Stimulated activated CD4-positive, alpha-beta T cell treated with anti-CD3 and anti-CD28 coated beads, Interleukin-2, amount 100 ng/mL, for 24 hours (primary cell): Measurements from ENCODE around the gene SGCB.
"Not testable (repeated sequence)": the region's sequence is repeated elsewhere in the genome, so short reads cannot be mapped to it uniquely, and the experiment has no call there.

Experiments
- DNase-seq, 2 donors: peaks; one replicate each; pipeline ENCODE4 v3.0.0-alpha.2; 2020

The SGCB gene, protein sequence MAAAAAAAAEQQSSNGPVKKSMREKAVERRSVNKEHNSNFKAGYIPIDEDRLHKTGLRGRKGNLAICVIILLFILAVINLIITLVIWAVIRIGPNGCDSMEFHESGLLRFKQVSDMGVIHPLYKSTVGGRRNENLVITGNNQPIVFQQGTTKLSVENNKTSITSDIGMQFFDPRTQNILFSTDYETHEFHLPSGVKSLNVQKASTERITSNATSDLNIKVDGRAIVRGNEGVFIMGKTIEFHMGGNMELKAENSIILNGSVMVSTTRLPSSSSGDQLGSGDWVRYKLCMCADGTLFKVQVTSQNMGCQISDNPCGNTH

DNA sequence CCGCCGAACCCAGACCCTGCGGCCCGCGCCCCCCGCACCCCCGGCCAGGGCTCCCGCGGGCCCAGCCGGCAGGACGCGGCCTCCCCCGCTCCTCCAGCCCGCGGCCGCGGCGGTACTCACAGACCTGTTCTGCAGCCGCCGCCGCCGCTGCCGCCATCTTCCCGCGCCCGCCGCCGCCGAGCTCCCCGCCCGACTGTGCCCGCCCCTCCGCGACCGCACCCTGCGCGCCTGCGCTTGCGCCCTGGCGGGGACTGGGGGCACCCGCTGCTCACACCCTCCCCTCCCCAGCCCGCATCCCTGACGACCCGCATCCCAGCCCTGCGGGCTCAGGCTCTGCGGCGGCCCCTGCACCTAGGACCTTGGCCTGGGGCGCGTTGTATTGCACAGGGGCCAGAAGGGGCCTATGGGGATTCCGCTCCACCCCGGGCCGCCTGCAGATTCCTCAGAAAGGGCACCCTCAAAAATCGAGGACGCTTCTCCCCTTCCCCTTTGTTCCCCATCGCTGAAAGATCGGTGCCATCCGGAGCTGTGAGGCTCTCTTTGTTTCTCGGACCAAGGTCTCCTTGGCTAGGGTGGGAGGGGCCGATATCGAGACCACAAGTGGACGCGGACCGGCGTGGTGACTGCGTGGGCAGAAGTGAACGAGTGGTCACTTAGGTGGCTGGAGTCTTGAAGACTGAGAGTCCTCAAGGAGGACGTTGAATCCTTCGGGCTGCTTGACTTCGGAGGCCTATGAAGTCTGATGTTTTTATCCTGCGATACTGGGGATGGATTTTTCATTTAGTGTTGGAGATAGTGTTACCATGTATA is at the start of gene SGCB:
SGCB (minus strand) TSS at position 197 of the 810 bp plus-strand sequence; CDS start at position 157, 40 bp downstream.
- peak; percentile 74 to 81 for DNase-seq

DNA sequence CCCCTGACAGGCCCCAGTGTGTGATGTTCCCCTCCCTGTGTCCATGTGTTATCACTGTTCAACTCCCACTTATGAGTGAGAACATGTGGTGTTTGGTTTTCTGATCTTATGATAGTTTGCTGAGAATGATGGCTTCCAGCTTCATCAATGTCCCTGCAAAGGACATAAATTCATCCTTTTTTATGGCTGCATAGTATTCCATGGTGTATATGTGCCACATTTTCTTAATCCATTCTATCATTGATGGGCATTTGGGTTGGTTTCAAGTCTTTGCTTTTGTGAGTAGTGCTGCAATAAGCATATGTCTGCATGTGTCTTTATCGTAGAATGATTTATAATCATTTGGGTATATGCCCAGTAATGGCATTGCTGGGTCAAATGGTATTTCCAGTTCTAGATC is 48.3 kb upstream of the SGCB start:
- not testable (repeated sequence) for DNase-seq

DNA sequence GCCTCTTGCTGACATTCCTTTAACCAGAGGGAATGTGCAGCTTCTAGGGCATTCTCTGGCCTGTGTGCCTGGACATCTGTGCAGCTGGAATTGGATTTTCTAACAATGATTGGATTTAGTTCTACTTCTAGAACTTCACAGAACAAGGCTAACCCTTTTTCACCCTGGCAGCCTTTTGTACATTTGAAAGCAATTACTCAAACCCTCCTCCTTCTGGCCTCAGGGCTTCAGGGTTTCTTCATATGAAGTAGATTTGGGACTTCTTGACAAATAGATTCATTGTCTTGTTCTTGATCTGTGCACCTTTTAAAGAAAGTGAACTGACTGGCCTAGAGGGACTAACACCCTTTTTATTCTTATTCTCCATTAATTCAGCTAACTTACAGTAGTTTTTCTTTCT is 43.1 kb upstream of the SGCB start:
- no peak for DNase-seq

DNA sequence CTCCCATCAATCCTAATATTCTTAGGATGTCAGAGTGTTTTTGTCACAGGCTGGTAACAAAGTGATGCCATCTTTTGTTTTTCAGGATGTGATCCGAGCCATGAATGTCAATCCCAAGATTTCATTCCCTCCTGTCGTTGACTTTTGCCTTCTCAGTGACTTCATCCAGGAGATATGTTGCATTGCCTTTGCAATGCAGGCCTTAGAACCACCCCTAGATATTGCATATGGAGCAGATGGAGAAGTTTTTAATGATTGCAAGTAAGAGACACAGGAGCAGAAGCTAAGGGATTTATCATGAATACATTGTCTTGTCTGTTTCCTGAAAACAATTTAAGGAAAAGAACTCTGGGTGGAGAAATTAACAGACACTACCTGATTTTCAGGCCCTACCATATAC is 41.6 kb upstream of the SGCB start:
- DNase-seq: no peak

DNA sequence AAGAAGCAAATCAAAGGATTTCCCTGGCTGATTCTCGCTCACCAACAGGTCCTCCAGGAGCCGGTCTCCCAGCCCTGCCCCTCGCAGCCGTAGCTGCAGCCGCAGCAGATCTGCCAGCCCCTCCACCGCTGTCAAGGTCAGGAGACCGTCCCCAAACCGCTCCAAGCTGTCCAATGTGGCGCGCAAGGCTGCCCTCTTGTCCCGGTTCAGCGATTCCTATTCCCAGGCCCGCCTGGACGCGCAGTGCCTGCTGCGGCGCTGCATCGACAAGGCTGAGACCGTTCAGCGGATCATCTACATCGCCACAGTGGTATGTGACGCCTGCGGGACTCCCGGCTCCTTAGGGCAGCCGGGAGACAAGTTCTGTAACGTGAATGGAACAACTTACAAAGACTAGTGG is 38.6 kb upstream of the SGCB start:
- DNase-seq: no peak

DNA sequence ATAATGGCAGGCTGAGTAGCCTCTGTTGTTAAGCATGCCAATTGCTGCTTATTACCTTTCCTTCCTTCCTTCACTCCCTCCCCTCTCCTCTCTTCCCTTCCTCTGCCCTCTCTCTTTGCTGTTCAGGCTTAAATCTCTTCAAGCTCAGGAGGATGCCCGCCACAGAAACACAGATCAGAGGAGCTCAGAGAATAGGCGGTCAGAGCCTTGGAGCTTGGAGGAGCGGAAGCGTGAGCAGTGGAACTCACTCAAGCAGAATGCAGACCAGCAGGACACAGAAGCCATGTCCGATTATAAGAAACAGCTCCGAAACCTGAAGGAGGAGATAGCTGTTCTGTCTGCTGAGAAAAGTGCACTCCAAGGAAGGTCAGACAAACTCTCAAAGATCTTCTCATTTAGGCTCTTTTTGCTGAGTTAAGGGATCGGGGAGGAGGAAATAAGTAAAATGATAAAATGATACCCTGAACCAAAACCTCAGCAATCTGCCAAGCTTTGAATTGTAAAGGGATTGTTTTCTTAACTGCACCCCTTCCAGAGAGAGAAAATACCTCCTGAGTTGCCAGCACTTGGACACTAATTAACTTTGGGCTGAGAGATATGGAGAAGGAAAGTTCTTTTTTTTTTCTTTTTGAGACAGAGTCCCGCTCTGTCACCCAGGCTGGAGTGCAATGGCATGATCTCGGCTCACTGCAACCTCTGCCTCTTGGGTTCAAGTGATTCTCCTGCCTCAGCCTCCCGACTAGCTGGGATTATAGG is 33.9 kb upstream of the SGCB start:
- no peak for DNase-seq

DNA sequence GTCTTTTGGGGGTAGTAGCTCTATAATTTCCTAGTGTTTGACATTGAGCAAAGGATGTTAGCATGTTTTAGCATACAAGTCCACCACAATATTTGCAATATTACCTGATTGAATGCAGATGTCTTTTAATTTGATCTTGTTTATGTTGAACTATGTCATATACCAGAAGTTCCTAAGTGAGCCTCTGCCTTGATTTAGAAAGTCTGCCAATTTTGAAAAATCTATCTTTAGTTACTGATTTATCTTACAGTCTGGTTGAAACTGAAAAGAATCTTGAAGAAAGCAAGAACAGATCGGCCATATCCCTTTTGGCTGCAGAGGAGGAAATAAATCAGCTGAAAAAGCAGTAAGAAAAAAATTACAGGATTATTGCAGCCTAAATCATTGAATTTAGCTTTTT is 31.5 kb upstream of the SGCB start:
- no peak for DNase-seq

DNA sequence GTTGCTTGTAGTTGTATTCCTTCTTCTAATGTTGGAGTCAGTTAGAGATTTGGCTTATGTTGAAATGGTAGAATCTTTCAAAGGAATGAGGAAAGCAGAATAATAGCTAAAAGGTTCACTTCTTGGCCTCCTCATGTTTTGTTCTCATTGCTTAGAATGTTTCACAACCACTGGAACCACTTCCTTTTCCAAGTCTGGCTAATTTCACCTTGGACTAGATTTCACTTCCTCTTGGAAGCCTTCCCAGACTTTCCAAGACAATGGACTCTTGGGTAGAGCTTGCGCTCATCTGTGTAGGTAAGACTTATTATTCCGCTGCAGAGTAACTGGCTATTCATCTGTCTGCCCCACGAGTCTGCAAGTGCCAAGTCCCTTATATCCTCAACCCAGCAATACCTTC is 21.3 kb upstream of the SGCB start:
- DNase-seq: no peak

DNA sequence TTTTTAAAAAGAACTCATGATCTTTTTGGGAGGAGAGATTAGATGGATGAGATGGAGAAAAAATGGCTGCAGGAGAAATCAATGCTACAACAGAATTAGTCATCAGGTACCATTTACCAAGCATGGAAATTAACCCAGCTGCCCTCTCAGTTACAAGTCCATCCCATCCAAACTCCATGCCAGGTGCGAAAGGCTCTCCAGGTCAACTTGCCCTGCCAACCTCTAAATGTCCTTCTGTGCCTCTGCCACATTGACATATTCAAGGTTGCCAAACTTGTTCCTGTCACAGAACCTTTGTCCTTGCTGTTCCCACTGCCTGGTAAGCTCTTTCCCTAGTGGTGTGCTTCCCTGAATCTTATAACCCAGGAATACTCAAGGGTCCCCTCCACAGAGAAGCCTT is 20.2 kb upstream of the SGCB start:
- no peak for DNase-seq

DNA sequence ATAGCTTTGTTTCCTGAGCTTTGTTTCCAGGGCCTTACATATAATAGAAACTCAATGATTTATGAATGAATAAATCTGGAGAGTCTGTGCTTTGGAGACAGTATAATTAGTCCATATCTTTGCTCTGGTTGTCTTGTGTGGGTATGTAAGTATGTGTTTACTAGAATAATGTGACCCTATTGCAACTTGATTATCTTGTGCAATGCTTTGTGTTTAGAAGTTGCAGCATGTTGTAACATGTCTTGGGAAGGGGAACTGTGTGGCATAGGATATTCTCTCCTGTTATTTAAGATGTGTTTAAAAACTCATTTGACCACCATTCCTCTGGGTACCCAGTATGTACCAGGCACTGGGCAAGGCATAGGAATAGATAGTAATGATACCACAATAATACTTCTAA is 19.1 kb upstream of the SGCB start:
- no peak for DNase-seq

DNA sequence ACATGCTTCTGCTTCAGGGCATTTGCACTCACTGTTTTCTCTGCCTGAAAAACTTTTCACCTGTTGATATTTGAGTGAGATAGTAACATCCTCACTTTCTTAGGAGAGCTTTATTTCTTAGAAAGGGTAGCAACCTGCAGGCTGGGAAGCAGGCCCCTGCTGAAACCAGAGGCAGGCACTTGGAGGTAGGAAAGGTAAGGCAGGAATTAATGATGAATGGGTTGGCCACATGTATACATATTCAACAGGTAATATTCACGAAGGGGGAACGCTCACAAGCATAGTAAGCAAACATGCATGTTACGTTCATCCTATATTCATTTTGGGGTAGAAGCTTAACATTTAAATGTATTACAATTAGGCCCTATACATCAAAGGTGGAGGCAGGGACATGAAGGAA is 16.2 kb upstream of the SGCB start:
- no peak for DNase-seq

DNA sequence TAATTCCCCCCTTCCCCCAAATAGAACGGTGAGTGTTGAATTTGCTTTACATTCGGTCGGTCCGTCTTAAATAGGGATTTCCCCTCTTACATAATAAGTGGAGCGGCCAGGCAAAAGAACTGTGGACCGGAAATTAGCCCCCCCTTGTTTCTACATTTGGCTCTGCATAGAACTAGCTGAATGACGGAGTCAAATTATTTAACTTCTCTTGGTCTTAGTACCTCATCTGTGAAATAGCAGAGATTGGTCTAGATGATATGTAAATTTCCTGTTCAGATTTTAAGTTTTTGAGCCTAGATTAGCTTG is 14.3 kb upstream of the SGCB start:
- DNase-seq: no peak

DNA sequence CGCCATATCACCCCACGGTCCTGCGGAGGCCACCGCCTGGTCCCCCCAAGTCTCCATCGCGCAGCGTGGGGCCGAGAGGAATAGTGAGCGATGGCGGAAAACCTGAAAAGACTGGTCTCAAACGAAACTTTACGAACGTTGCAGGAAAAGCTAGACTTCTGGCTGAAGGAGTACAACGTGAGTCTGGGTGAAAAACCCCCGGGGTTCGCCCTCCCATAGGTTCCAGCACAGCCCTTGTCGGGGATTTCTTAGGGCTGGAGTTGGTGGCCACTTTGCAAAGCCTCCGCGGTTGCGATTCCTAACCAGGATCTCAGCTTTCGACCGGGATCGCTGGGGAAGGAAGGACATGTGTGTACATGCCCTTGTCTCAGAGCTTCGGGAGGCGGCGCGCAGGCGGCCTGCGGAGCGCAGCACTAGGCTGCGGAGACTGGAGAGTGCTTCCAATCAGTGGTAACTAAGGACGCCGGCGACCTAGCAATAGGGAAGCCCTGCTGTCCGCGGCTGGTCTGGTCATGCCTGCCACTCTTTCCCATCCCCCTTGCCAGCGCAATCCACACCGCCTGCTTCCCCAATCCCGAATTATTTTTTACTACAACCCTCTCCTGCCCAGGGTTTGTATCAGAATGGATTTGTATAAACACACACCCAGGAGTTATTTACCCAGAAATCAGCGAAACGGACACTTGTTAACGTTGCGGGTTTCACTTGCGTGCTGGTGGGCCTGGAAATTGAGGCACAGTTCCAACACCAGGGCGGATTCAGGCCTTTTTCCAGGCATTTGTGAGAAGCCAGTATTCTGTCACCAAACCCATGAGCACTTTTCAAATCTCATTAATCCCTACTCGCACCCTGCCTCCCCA is 13.7 kb upstream of the SGCB start:
- peak in 1 of 2 donors; percentile 15 for DNase-seq

DNA sequence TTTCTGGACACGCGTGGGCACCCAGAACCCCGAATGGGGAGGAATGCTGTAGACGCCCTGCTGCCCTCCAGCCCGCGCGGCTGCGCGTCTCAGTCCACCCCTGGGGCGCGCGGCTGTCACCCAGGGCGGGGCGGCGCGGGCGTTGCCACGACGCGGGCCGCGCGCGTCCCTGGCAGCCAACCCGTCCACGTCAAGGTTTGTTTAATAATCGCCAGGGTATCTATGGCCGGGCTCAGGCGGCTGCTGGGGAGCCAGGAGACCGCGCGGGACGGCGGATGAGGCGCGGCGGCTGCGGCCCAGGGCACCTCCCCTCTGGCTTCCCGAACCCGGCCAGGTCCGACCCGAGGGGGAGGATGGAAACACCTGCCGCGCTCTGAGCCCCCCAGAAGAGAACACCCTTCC is 13.1 kb upstream of the SGCB start, which contains the start of gene SPATA18:
SPATA18 (plus strand) TSS at position 92 of the 402 bp plus-strand sequence. CDS start 401 bp downstream, outside the sequence.
- peak in 1 of 2 donors; percentile 10 for DNase-seq

DNA sequence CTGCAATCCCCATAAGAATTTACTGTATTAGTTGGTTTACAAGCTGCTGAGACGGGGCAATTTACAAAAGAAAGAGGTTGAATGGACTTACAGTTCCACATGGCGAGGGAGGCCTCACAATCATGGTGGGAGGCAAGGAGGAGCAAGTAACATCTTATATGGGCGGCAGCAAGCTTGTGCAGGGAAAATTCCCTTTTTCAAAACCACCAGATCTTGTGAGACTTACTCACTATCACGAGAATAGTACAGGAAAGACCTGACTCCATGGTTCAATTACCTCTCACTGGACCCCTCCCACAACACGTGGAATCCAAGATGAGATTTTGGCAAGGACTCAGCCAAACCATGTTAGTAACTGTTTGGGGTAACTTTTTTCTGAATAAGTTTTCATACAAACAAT is 11.2 kb upstream of the SGCB start:
- DNase-seq: no peak

DNA sequence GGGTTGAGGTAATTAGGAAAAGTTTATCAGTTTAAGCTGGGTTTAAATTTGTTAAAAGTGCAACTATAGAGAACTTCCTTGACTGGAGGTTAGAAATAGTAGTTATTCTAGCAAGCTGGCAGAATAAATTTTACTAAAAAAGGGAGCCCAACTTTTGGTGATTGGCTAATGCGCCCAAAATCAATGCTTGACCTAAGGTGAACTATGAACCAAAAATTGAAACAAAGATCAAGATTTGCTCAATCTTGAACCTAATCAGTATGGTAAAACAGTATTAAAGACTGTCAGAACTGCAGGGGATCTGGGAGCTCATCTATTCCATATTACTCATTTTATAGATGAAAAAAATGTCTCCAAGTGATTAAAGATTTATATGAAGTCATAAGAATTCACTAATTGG is 6.9 kb upstream of the SGCB start:
- DNase-seq: no peak

DNA sequence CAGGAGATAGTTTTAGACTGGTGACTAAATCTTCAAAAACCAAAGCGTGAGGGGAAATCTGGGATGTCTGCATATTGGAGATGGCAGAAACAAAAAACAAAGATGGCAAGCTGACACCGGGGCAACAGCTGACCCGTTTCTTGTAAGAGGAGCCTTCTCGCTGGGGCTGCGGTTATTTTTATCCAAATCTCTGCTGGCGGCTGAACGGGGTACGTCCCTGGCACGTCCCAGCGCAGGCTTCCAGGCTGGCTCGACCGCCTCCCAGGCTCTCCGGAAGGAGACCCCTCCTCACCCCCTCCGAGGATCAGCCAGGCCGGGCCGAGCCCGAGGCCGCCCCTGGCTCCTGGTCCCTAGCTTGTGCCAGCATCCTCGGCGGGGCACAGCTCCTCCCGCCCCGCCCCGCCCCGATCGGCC is 403 bp downstream of the SGCB start:
- DNase-seq: peak in 1 of 2 donors; percentile 23

DNA sequence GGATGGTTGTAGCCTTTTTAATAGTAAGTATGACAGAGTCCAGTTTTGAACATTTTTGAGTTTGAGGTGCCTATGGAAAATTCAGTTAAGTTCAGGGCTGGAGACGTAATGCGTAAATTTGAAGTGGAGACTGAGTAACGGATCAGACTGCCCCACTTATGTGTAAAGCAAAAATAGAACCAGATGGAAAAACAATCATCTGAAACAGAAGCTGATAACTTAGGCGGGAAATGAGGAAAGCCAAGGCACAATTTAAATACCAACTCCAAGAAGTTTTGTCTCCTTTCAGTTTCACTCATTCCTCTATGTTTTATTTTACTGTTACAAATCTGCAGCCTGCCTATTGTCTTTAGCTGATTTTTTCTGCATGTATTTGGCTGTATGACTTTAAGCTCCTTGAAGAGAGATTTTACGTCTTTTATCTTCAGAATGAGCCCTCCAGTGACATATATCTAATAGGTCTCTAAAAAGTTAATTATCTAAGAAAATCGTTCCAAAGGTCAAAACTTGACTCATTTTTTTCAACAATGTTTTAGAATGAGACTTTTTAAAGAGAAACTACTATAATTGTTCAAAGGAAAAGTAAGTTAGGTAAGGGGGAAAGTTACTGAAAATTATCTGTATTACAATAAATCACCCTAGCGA is 1.1 kb downstream of the SGCB start:
- DNase-seq: no peak

DNA sequence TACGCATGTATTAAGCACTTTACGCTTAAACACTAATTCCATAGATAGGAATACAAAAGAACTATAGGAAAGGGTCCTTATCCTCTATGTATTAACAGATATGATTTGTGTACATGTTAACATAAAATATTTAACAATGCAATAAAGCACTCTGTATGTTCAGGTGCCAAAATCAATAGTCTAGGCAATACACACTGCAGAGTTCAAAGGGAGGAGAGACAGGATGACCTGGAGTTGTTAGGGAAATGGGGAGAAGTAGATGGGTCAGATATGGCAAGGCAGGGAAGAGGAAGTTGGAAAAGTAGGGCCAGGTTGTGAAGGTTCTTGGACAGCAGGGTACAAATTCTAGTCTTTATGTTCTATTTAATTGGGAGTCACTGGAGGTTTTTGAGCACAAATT is 2.9 kb downstream of the SGCB start:
- DNase-seq: no peak

DNA sequence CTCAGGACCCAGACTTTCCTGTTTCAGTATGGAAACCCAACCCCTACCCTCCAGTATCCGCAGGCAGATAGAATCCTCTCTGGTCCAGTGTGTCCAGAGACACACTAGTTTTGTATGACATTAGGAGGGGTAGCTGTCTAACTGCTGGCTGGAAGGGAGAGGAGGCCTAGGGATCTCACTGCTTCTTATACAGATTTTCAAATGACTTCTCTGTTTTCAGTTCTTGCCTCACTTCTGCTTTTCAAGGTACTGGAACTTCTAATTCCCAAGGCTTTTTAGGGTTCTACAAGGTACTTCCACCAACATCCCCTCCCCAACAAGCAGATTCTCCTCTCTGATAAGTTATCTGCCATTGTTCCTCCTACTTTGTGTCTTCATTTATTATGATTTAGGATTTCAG is 6.1 kb downstream of the SGCB start:
- no peak for DNase-seq

DNA sequence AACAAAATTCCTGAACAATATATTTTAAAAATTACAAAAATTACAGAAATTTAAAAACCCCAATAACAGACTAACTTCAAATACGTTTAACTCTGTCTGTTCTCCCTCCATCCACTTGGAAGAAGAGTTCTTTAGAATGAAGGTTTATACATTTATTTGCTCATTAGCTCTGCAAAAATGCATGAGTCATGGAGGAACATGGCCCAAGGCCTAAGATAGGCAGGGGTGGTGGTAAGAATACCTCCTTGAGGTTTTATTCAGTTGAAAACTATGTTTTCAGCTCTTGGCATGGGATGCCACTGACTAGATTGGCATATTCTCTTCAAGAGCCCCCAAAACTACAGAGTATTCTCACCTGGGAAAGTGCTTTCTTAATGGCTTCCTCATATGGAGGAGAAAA is 9.1 kb downstream of the SGCB start:
- no peak for DNase-seq
